ENCODE measurements around the gene ZNF419.

Gene ZNF419

DNA sequence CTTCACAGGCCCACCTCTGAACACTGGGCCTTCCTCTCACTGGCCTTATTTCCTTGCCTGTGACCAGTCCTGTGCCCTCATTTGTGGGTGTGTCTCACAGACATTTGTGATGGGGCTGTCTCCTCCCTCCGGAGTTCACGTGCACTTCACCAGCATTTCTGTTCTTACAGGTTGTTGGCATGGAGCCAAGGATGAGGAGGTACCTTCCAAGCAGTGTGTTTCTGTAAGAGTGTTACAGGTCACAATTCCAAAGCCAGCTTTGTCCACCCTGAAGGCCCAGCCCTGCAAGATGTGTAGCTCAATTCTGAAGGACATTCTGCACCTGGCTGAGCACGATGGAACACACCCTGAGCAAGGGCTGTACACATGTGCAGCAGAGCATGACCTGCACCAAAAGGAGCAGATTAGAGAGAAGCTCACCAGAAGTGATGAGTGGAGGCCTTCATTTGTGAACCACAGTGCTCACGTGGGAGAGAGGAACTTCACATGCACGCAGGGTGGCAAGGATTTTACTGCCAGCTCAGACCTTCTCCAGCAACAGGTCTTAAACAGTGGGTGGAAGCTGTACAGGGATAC lies 44.3 kb upstream of the ZNF419 start:
- H3K79me2 ChIP-seq: peaks cover 18% of the 10 kb centered on the region
- no peak overlapping the region for H3K4me3 ChIP-seq (ENCODE audit: low read depth, low read length)
- no peaks in the 10 kb centered on the region for H3K9me3 ChIP-seq (ENCODE audit: control insufficient read depth, low read length)
- no peaks in the 10 kb centered on the region for H3K4me1 ChIP-seq
- no peaks in the 10 kb centered on the region for H3K36me3 ChIP-seq (ENCODE audit: control insufficient read depth, insufficient read depth, low read length)
- H3K9ac ChIP-seq: no peak overlapping the region
- no peak overlapping the region for H3K4me2 ChIP-seq (ENCODE audit: low read length)
- TF ChIP-seq, protein P1, sequence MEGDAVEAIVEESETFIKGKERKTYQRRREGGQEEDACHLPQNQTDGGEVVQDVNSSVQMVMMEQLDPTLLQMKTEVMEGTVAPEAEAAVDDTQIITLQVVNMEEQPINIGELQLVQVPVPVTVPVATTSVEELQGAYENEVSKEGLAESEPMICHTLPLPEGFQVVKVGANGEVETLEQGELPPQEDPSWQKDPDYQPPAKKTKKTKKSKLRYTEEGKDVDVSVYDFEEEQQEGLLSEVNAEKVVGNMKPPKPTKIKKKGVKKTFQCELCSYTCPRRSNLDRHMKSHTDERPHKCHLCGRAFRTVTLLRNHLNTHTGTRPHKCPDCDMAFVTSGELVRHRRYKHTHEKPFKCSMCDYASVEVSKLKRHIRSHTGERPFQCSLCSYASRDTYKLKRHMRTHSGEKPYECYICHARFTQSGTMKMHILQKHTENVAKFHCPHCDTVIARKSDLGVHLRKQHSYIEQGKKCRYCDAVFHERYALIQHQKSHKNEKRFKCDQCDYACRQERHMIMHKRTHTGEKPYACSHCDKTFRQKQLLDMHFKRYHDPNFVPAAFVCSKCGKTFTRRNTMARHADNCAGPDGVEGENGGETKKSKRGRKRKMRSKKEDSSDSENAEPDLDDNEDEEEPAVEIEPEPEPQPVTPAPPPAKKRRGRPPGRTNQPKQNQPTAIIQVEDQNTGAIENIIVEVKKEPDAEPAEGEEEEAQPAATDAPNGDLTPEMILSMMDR (IDR thresholded peaks at IDR 0.05): no peak
- H2AFZ ChIP-seq: no peak overlapping the region
- no peak overlapping the region for H3K27ac ChIP-seq
- no peaks in the 10 kb centered on the region for H3K27me3 ChIP-seq (ENCODE audit: control insufficient read depth, insufficient read depth, low read length)

DNA sequence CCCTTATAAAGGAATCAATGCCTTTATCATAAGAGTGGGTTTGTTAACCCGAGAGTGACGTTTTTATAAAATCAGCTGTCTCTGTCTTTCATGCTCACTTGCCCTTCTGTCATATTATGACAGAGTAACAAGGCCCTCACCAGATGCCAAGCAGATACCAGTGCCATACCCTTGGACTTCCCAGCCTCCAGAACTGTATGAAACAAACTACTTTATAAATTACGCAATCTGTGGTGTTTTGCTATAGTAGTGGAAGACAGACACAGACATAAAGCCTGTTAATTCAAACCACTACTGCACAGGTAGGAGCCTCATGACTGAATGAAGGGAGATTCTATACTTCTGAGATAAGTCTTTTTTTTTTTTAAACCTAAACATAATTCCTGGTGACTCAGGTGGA lies 35.2 kb upstream of the ZNF419 start:
- TF ChIP-seq, protein P1 (IDR thresholded peaks at IDR 0.05): no peak
- H3K36me3 ChIP-seq (ENCODE audit: control insufficient read depth, insufficient read depth, low read length): no peaks in the 10 kb centered on the region
- no peak overlapping the region for H3K4me2 ChIP-seq (ENCODE audit: low read length)
- H3K4me3 ChIP-seq (ENCODE audit: low read depth, low read length): no peak overlapping the region
- H3K9me3 ChIP-seq (ENCODE audit: control insufficient read depth, low read length): no peaks in the 10 kb centered on the region
- H3K79me2 ChIP-seq: no peaks in the 10 kb centered on the region
- no peak overlapping the region for H3K9ac ChIP-seq
- no peak overlapping the region for H2AFZ ChIP-seq
- H3K4me1 ChIP-seq: no peaks in the 10 kb centered on the region
- no peaks in the 10 kb centered on the region for H3K27me3 ChIP-seq (ENCODE audit: control insufficient read depth, insufficient read depth, low read length)
- no peak overlapping the region for H3K27ac ChIP-seq

DNA sequence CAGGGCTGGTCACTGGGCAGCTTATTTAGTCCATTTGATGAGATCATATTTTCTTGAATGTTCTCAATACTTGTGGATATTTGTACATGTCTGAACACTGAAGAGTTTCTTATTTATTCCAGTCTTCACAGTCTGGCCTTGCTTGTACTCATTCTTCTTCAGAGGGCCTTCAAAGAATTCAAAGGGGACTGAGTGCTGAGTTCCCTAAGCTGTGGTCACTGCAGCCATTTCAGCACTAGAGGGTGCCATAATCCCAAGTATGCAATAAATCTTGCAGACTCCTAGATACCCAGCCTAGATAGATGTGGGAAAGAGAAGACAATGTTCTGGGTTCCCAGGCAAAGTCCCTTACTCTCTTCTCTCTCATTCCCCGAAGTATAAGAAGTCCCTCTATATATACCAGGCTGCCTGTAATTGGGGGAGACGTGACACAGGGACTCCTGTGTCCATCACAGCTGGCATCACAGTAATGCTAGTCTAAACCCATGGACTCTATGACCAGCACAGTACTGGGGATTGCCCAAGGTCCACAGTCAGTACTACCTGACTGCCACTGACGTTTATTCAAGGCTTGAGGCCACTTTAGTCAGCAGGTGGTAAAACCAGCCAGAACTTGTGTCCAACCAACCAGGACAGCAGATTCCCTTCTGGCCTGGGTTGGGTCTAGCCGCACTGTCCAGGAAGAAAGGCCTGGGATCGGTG lies 21.7 kb upstream of the ZNF419 start:
- H3K9ac ChIP-seq: no peak overlapping the region
- no peaks in the 10 kb centered on the region for H3K27me3 ChIP-seq (ENCODE audit: control insufficient read depth, insufficient read depth, low read length)
- TF ChIP-seq, protein P1 (IDR thresholded peaks at IDR 0.05): no peak
- H3K9me3 ChIP-seq (ENCODE audit: control insufficient read depth, low read length): peaks cover 13% of the 10 kb centered on the region
- H3K27ac ChIP-seq: no peak overlapping the region
- H3K4me3 ChIP-seq (ENCODE audit: low read depth, low read length): no peak overlapping the region
- H2AFZ ChIP-seq: no peak overlapping the region
- H3K36me3 ChIP-seq (ENCODE audit: control insufficient read depth, insufficient read depth, low read length): peaks cover 28% of the 10 kb centered on the region
- H3K4me2 ChIP-seq (ENCODE audit: low read length): no peak overlapping the region
- no peaks in the 10 kb centered on the region for H3K4me1 ChIP-seq
- no peaks in the 10 kb centered on the region for H3K79me2 ChIP-seq

DNA sequence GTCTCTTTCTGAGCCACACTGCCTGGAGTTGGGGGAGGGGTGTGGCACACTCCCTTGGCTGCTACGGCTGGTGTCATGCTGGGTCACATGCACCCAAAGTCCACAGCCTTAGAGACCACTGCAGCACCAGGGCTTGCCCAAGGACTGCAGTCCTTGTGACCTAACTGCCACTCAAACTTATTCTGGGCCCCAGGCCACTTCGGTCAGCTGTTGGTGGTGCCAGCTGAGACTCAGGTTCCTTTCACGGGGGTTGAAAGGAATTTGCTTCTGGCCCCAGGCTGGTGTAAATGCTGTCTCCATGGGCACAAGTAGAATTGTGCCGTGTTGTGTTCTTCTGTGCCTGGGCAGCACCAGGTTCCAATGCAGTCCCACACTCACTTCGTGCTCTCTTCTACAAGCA lies 21.1 kb upstream of the ZNF419 start:
- Histone ChIP-seq H3K36me3 (ENCODE audit: control insufficient read depth, insufficient read depth, low read length) (peaks cover 34% of the 10 kb centered on the region), H3K4me3 (ENCODE audit: low read depth, low read length) (no peak overlapping the region), H3K4me2 (ENCODE audit: low read length) (no peak overlapping the region), H2AFZ (no peak overlapping the region), H3K27ac (no peak overlapping the region), H3K9ac (no peak overlapping the region), H3K9me3 (ENCODE audit: control insufficient read depth, low read length) (peaks cover 13% of the 10 kb centered on the region), H3K27me3 (ENCODE audit: control insufficient read depth, insufficient read depth, low read length) (no peaks in the 10 kb centered on the region), H3K4me1 (no peaks in the 10 kb centered on the region), H3K79me2 (no peaks in the 10 kb centered on the region)
- TF ChIP-seq, protein P1 (IDR thresholded peaks at IDR 0.05): no peak

DNA sequence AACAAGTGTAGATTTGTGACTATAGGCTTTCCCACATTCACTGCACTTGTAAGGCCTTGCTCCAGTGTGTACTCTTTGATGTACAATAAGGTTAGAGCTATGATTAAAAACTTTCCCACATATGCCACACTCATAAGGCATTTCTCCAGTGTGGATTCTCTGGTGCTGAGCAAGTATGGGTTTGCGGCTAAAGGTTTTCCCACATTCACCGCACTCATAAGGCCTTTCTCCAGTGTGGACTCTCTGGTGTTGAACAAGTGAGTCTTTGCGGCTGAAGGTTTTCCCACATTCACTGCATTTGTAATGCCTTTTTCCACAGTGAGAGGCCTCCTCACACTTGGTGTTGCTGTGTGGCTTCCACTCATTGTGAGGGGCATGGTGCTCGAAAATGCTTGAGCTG lies 13.9 kb upstream of the ZNF419 start:
- H2AFZ ChIP-seq: no peak overlapping the region
- no peaks in the 10 kb centered on the region for H3K4me1 ChIP-seq
- no peak overlapping the region for H3K27ac ChIP-seq
- peaks cover 56% of the 10 kb centered on the region for H3K36me3 ChIP-seq (ENCODE audit: control insufficient read depth, insufficient read depth, low read length)
- H3K9ac ChIP-seq: no peak overlapping the region
- H3K4me3 ChIP-seq (ENCODE audit: low read depth, low read length): no peak overlapping the region
- no peaks in the 10 kb centered on the region for H3K27me3 ChIP-seq (ENCODE audit: control insufficient read depth, insufficient read depth, low read length)
- H3K4me2 ChIP-seq (ENCODE audit: low read length): no peak overlapping the region
- H3K79me2 ChIP-seq: peaks cover 17% of the 10 kb centered on the region
- peaks cover 29% of the 10 kb centered on the region for H3K9me3 ChIP-seq (ENCODE audit: control insufficient read depth, low read length)
- TF ChIP-seq, protein P1 (IDR thresholded peaks at IDR 0.05): no peak

Data from parathyroid adenoma (tissue), 2 donors.